ENCODE data around the gene USP7.

The USP7 gene

DNA sequence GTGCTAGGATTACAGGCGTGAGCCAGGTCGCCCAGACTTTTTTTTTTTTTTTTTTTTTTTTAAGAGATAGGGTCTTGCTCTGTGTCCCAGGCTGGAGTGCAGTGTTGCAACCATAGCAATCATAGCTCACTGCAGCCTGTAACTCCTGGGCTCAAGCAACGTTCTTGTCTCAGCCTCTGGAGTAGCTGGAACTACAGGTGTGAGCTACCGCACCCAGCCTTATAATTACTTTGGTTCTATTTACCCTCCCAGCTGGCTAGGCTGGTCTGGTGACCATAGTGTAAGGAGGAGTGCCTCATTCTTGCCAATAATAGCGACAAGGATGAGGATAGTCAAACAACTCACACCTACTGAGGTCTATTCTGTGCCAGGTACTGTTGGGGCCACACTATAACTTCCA is 39.6 kb upstream of the USP7 start:
- H3K4me3 ChIP-seq (IDR thresholded peaks at IDR 0.05; ENCODE audit: insufficient read depth, low read depth, low read length) = no peak overlapping the region
- TF ChIP-seq, protein P1, sequence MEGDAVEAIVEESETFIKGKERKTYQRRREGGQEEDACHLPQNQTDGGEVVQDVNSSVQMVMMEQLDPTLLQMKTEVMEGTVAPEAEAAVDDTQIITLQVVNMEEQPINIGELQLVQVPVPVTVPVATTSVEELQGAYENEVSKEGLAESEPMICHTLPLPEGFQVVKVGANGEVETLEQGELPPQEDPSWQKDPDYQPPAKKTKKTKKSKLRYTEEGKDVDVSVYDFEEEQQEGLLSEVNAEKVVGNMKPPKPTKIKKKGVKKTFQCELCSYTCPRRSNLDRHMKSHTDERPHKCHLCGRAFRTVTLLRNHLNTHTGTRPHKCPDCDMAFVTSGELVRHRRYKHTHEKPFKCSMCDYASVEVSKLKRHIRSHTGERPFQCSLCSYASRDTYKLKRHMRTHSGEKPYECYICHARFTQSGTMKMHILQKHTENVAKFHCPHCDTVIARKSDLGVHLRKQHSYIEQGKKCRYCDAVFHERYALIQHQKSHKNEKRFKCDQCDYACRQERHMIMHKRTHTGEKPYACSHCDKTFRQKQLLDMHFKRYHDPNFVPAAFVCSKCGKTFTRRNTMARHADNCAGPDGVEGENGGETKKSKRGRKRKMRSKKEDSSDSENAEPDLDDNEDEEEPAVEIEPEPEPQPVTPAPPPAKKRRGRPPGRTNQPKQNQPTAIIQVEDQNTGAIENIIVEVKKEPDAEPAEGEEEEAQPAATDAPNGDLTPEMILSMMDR (conservative IDR thresholded peaks at IDR 0.05; ENCODE audit: low read depth, low read length) = no peak
- H3K79me2 ChIP-seq (ENCODE audit: insufficient read depth, low read depth) = no peaks in the 10 kb centered on the region
- no peak overlapping the region for H3K27ac ChIP-seq
- no peak overlapping the region for H2AFZ ChIP-seq (ENCODE audit: low read depth)
- no peak overlapping the region for H3K4me2 ChIP-seq
- no peaks in the 10 kb centered on the region for H3K36me3 ChIP-seq (ENCODE audit: insufficient read depth)
- no peaks in the 10 kb centered on the region for H4K20me1 ChIP-seq (ENCODE audit: insufficient read depth)
- H3K27me3 ChIP-seq (ENCODE audit: insufficient read depth, low read depth) = no peaks in the 10 kb centered on the region
- H3K9ac ChIP-seq = no peak overlapping the region
- H3K4me1 ChIP-seq (ENCODE audit: low read depth, poor library complexity, severe bottlenecking) = no peaks in the 10 kb centered on the region

DNA sequence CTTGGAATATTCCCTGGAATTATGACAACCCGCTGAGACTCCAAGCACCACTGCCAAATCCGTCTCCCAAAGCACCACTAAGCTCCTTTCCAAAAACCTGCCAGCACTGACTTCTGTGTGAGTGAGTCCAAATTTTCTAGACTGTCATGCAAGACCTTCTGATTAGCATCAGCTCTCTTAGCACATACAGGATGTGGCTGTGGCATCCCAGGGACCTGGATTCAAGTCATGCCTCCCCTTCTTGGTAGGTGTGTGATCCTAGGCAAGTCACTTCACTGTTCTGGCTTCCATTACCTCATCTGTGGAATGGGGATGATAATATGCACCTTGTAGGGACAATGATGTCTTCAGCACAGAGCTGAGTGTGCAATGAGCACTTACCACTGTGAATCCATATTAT is 38.3 kb upstream of the USP7 start:
- TF ChIP-seq, protein P1 (conservative IDR thresholded peaks at IDR 0.05; ENCODE audit: low read depth, low read length) = no peak
- Histone ChIP-seq H3K27me3 (ENCODE audit: insufficient read depth, low read depth) (no peaks in the 10 kb centered on the region), H3K4me2 (no peak overlapping the region), H3K4me3 (IDR thresholded peaks at IDR 0.05; ENCODE audit: insufficient read depth, low read depth, low read length) (no peak overlapping the region), H3K4me1 (ENCODE audit: low read depth, poor library complexity, severe bottlenecking) (no peaks in the 10 kb centered on the region), H3K27ac (no peak overlapping the region), H3K9ac (no peak overlapping the region), H2AFZ (ENCODE audit: low read depth) (no peak overlapping the region), H4K20me1 (ENCODE audit: insufficient read depth) (no peaks in the 10 kb centered on the region), H3K36me3 (ENCODE audit: insufficient read depth) (no peaks in the 10 kb centered on the region), H3K79me2 (ENCODE audit: insufficient read depth, low read depth) (no peaks in the 10 kb centered on the region)

DNA sequence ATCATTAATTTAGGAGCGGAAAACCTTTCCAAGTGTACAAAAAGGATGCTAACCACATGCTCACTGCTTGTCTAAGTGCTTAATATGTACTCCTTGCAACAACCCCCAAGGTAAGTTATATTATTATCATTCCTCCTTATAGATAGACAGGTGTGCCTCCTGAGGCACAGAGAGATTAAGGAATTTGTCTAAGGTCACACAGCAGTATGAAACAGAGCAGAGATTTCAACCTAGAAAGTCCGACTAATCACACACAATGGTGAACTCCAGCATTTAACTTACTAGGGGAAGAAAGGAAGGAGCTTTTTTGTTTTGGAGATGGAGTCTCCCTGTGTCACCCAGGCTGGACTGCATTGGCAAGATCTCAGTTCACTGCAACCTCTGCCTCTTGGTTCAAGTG is 37.0 kb upstream of the USP7 start:
- TF ChIP-seq, protein P1 (conservative IDR thresholded peaks at IDR 0.05; ENCODE audit: low read depth, low read length) = no peak
- no peaks in the 10 kb centered on the region for H3K4me1 ChIP-seq (ENCODE audit: low read depth, poor library complexity, severe bottlenecking)
- H3K4me3 ChIP-seq (IDR thresholded peaks at IDR 0.05; ENCODE audit: insufficient read depth, low read depth, low read length) = no peak overlapping the region
- H2AFZ ChIP-seq (ENCODE audit: low read depth) = no peak overlapping the region
- no peak overlapping the region for H3K4me2 ChIP-seq
- no peak overlapping the region for H3K9ac ChIP-seq
- H3K36me3 ChIP-seq (ENCODE audit: insufficient read depth) = no peaks in the 10 kb centered on the region
- no peak overlapping the region for H3K27ac ChIP-seq
- H3K79me2 ChIP-seq (ENCODE audit: insufficient read depth, low read depth) = no peaks in the 10 kb centered on the region
- H4K20me1 ChIP-seq (ENCODE audit: insufficient read depth) = no peaks in the 10 kb centered on the region
- no peaks in the 10 kb centered on the region for H3K27me3 ChIP-seq (ENCODE audit: insufficient read depth, low read depth)

DNA sequence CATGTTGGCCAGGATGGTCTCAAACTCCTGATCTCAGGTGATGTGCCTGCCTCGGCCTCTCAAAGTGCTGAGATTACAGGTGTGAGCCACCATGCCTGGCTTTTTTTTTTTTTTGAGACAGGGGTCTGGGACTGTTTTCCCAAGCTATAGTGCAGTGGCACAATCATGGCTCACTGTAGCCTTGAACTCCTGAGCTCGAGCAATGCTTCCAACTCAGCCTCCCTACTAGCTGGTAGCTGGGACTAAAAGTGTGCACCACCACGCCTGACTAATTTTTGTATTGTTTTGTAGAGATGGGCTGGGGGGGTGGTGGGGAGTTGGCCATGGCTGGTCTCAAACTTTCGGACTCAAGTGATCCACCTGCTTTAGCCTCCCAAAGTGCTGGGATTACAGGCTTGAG is 36.1 kb upstream of the USP7 start:
- Histone ChIP-seq H3K27me3 (ENCODE audit: insufficient read depth, low read depth) (no peaks in the 10 kb centered on the region), H2AFZ (ENCODE audit: low read depth) (no peak overlapping the region), H3K4me3 (IDR thresholded peaks at IDR 0.05; ENCODE audit: insufficient read depth, low read depth, low read length) (no peak overlapping the region), H3K9ac (no peak overlapping the region), H3K36me3 (ENCODE audit: insufficient read depth) (no peaks in the 10 kb centered on the region), H3K27ac (no peak overlapping the region), H3K4me2 (no peak overlapping the region), H3K4me1 (ENCODE audit: low read depth, poor library complexity, severe bottlenecking) (no peaks in the 10 kb centered on the region), H4K20me1 (ENCODE audit: insufficient read depth) (no peaks in the 10 kb centered on the region), H3K79me2 (ENCODE audit: insufficient read depth, low read depth) (no peaks in the 10 kb centered on the region)
- TF ChIP-seq, protein P1 (conservative IDR thresholded peaks at IDR 0.05; ENCODE audit: low read depth, low read length) = no peak

DNA sequence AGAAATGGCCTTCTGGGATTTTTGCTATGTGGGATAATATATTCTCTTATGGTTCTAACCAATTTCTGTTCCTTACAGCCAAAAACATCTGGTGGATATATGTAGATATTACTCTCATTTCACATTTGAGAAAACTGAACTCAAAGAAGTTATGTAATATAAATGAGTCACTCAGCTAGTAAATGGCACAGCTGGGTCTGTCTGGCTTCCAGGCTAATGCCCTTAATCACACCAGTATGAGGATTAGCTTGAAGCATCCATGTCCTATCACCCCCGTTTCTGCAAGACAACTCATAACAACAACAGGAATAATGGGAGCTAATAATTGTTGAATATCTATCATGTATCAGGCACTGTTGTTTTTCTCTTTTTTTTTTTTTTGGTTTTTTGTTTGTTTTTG is 34.4 kb upstream of the USP7 start:
- H4K20me1 ChIP-seq (ENCODE audit: insufficient read depth) = no peaks in the 10 kb centered on the region
- no peak overlapping the region for H2AFZ ChIP-seq (ENCODE audit: low read depth)
- H3K4me3 ChIP-seq (IDR thresholded peaks at IDR 0.05; ENCODE audit: insufficient read depth, low read depth, low read length) = no peak overlapping the region
- no peak overlapping the region for H3K27ac ChIP-seq
- H3K36me3 ChIP-seq (ENCODE audit: insufficient read depth) = no peaks in the 10 kb centered on the region
- no peaks in the 10 kb centered on the region for H3K27me3 ChIP-seq (ENCODE audit: insufficient read depth, low read depth)
- no peaks in the 10 kb centered on the region for H3K4me1 ChIP-seq (ENCODE audit: low read depth, poor library complexity, severe bottlenecking)
- no peaks in the 10 kb centered on the region for H3K79me2 ChIP-seq (ENCODE audit: insufficient read depth, low read depth)
- H3K4me2 ChIP-seq = no peak overlapping the region
- no peak overlapping the region for H3K9ac ChIP-seq
- TF ChIP-seq, protein P1 (conservative IDR thresholded peaks at IDR 0.05; ENCODE audit: low read depth, low read length) = no peak
